ENCODE data around the gene NTRK3. TPM values are rescaled to one million over a fixed set of nuclear protein-coding genes. Genes with fewer than 3 reads are reported as not detected.

NTRK3 gene
- total RNA-seq, 2 experiments from 2014 or later, result 0.78 TPM; not detected in 1

- ChIA-PET CTCF (no interaction called here), POLR2A (interaction anchor here (1.2 kb wide), 1 partner anchor 17 kb away, joined by 3 read pairs; no protein-coding TSS in a partner anchor)
- Mint-ChIP-seq H3K9me3 (no peaks in the 10 kb centered on the region), H3K27ac (no peak overlapping the region), H3K27me3 (no peaks in the 10 kb centered on the region), H3K36me3 (ENCODE audit: low read depth) (no peaks in the 10 kb centered on the region), H3K4me3 (no peak overlapping the region), H3K4me1 (ENCODE audit: low read depth) (no peaks in the 10 kb centered on the region)
- no peak overlapping the region for H3K4me3 ChIP-seq (ENCODE audit: low read length)
- intact Hi-C loops (cut with DNase I, micrococcal nuclease), result no loop called here
- DNase-seq, result no peak
- peaks cover 0 to 2% of the 10 kb centered on the region in 2 experiments for H3K27me3 ChIP-seq (ENCODE audit: control insufficient read depth in 1 of 2, insufficient read depth in 2 of 2, low read length in 2 of 2)
- no peak overlapping the region for H3K27ac ChIP-seq (ENCODE audit: low read depth in 1 of 2, low read length in 2 of 2)
- TF ChIP-seq CTCF (IDR thresholded peaks at IDR 0.05), result no peak
- H3K4me1 ChIP-seq (ENCODE audit: insufficient read depth, low read length), result no peaks in the 10 kb centered on the region
- peaks cover 0 to 5% of the 10 kb centered on the region in 2 experiments for H3K9me3 ChIP-seq (ENCODE audit: control insufficient read depth in 1 of 2, insufficient read depth in 1 of 2, low read length in 2 of 2)
- no peak for ATAC-seq (ENCODE audit: poor library complexity)
- H3K36me3 ChIP-seq (ENCODE audit: insufficient read depth, low read length), result no peaks in the 10 kb centered on the region
Measured at GRCh38 chr15:87931584-87931983, 325.0 kb downstream of the NTRK3 start.

GRCh38 chr15:87930457-87930856, 326.1 kb downstream of the NTRK3 start:
- H3K27ac Mint-ChIP-seq, result no peak overlapping the region
- DNase-seq, result no peak
- H3K27me3 ChIP-seq (ENCODE audit: control insufficient read depth in 1 of 2, insufficient read depth in 2 of 2, low read length in 2 of 2), result peaks cover 0 to 2% of the 10 kb centered on the region in 2 experiments
- H3K9me3 Mint-ChIP-seq, result no peaks in the 10 kb centered on the region
- no peak overlapping the region for H3K27ac ChIP-seq (ENCODE audit: low read depth in 1 of 2, low read length in 2 of 2)
- POLR2A ChIA-PET, result interaction anchor here (1.2 kb wide), 1 partner anchor 16 kb away, joined by 3 read pairs; no protein-coding TSS in a partner anchor
- no peak for ATAC-seq (ENCODE audit: poor library complexity)
- peaks cover 0 to 5% of the 10 kb centered on the region in 2 experiments for H3K9me3 ChIP-seq (ENCODE audit: control insufficient read depth in 1 of 2, insufficient read depth in 1 of 2, low read length in 2 of 2)
- H3K4me3 ChIP-seq (ENCODE audit: low read length), result no peak overlapping the region
- CTCF ChIA-PET, result no interaction called here
- TF ChIP-seq CTCF (IDR thresholded peaks at IDR 0.05), result no peak
- no peaks in the 10 kb centered on the region for H3K4me1 ChIP-seq (ENCODE audit: insufficient read depth, low read length)
- H3K36me3 Mint-ChIP-seq (ENCODE audit: low read depth), result no peaks in the 10 kb centered on the region
- H3K36me3 ChIP-seq (ENCODE audit: insufficient read depth, low read length), result no peaks in the 10 kb centered on the region
- no peaks in the 10 kb centered on the region for H3K27me3 Mint-ChIP-seq
- H3K4me3 Mint-ChIP-seq, result no peak overlapping the region
- H3K4me1 Mint-ChIP-seq (ENCODE audit: low read depth), result no peaks in the 10 kb centered on the region
- intact Hi-C loops (cut with DNase I, micrococcal nuclease), result no loop called here

- H3K4me1 ChIP-seq (ENCODE audit: insufficient read depth, low read length), result no peaks in the 10 kb centered on the region
- no peaks in the 10 kb centered on the region for H3K9me3 Mint-ChIP-seq
- no peaks in the 10 kb centered on the region for H3K36me3 ChIP-seq (ENCODE audit: insufficient read depth, low read length)
- no peaks in the 10 kb centered on the region for H3K36me3 Mint-ChIP-seq (ENCODE audit: low read depth)
- no peaks in the 10 kb centered on the region for H3K27me3 Mint-ChIP-seq
- no peak overlapping the region for H3K27ac Mint-ChIP-seq
- H3K4me1 Mint-ChIP-seq (ENCODE audit: low read depth), result no peaks in the 10 kb centered on the region
- ATAC-seq (ENCODE audit: poor library complexity), result no peak
- H3K4me3 ChIP-seq (ENCODE audit: low read length), result no peak overlapping the region
- ChIA-PET CTCF (no interaction called here), POLR2A (no interaction called here)
- DNase-seq, result no peak
- H3K9me3 ChIP-seq (ENCODE audit: control insufficient read depth in 1 of 2, insufficient read depth in 1 of 2, low read length in 2 of 2), result peaks cover 0 to 5% of the 10 kb centered on the region in 2 experiments
- peaks cover 0 to 2% of the 10 kb centered on the region in 2 experiments for H3K27me3 ChIP-seq (ENCODE audit: control insufficient read depth in 1 of 2, insufficient read depth in 2 of 2, low read length in 2 of 2)
- H3K4me3 Mint-ChIP-seq, result no peak overlapping the region
- no peak overlapping the region for H3K27ac ChIP-seq (ENCODE audit: low read depth in 1 of 2, low read length in 2 of 2)
- TF ChIP-seq CTCF (IDR thresholded peaks at IDR 0.05), result no peak
- intact Hi-C loops (cut with DNase I, micrococcal nuclease), result no loop called here
Measured at GRCh38 chr15:87929841-87930240, 326.7 kb downstream of the NTRK3 start.

All from CD4-positive, alpha-beta T cell (primary cell).